PC-3 (cell line): ENCODE data around the gene FCRLB. TPM values are rescaled to one million over a fixed set of nuclear protein-coding genes. Genes with fewer than 3 reads are reported as not detected.

Experiments used
- ATAC-seq: fragments of 200-7000 bp; cut with Tn5 transposase; 2 replicates; pipeline ENCODE4 v1.9.1; 2020; ENCODE audit warnings: mild to moderate bottlenecking, moderate library complexity
- BruUV-seq: library from RNA; stranded (reverse); fragments of 400-500 nt; replicated peaks from 2 replicates; lab custom pipeline; 2021; lab: Mats Ljungman, UMichigan
- CTCF ChIA-PET: fragments of 300-600 bp; sonication (Branson Sonifier 250); formaldehyde crosslinking; loops from one replicate; lab custom pipeline; 2022; ENCODE audit warnings: antibody characterized with exemption; lab: Charles Lee
- POLR2A ChIA-PET: fragments of 300-600 bp; sonication (Branson Sonifier 250); formaldehyde crosslinking; loops from one replicate; lab custom pipeline; 2022; ENCODE audit warnings: antibody characterized with exemption; ENCODE audit not compliant: unreplicated experiment; lab: Charles Lee
- DNase-seq: peaks from one replicate; pipeline ENCODE4 v3.0.0-alpha.2; 2015
- H2AFZ ChIP-seq: fragments of 300-600 bp; sonication (generic); 2 replicates; pipeline ENCODE4 v1.6.0; 2016; ENCODE audit warnings: antibody characterized with exemption, low read length
- H3F3A ChIP-seq: fragments of 300-600 bp; sonication (generic); one replicate; pipeline ENCODE4 v1.6.0; 2017; ENCODE audit warnings: antibody characterized with exemption, low read length, control low read depth, mild to moderate bottlenecking; ENCODE audit not compliant: unreplicated experiment
- H3K27ac ChIP-seq: fragments of 300-600 bp; sonication (generic); 2 replicates; pipeline ENCODE4 v1.5.1; 2016; ENCODE audit warnings: mild to moderate bottlenecking, low read length
- H3K27me3 ChIP-seq: fragments of 300-600 bp; sonication (generic); 2 replicates; pipeline ENCODE4 v1.6.1; 2016; ENCODE audit warnings: low read length, mixed read lengths
- H3K36me3 ChIP-seq: fragments of 300-600 bp; sonication (generic); 2 replicates; pipeline ENCODE4 v1.6.1; 2016; ENCODE audit warnings: low read depth, mixed run types, low read length, mixed read lengths
- H3K4me1 ChIP-seq: fragments of 300-600 bp; sonication (generic); 2 replicates; pipeline ENCODE4 v1.5.1; 2016; ENCODE audit warnings: low read length; ENCODE audit not compliant: insufficient read depth
- H3K4me2 ChIP-seq: fragments of 300-600 bp; sonication (generic); 2 replicates; pipeline ENCODE4 v1.6.0; 2016; ENCODE audit warnings: low read length
- H3K4me3 ChIP-seq: fragments of 300-600 bp; sonication (generic); 2 replicates; pipeline ENCODE4 v1.5.1; 2016; ENCODE audit warnings: mild to moderate bottlenecking, low read length, mixed read lengths
- H3K79me2 ChIP-seq: fragments of 300-600 bp; sonication (generic); 2 replicates; pipeline ENCODE4 v1.6.1; 2017; ENCODE audit warnings: low read length, mixed read lengths
- H3K9ac ChIP-seq: fragments of 300-600 bp; sonication (generic); 2 replicates; pipeline ENCODE4 v1.6.0; 2016; ENCODE audit warnings: mild to moderate bottlenecking, low read length
- H3K9me2 ChIP-seq: fragments of 300-600 bp; sonication (generic); replicated peaks from 2 replicates; pipeline ENCODE4 v1.6.1; 2016; ENCODE audit warnings: mixed run types, low read length, mixed read lengths
- H3K9me3 ChIP-seq: fragments of 300-600 bp; sonication (generic); 2 replicates; pipeline ENCODE4 v1.6.1; 2016; ENCODE audit warnings: low read length, mixed read lengths
- H4K20me1 ChIP-seq: fragments of 300-600 bp; sonication (generic); 2 replicates; pipeline ENCODE4 v1.6.1; 2016; ENCODE audit warnings: low read length, mixed read lengths
- CTCF ChIP-seq: fragments of 300-600 bp; sonication (generic); conservative IDR thresholded peaks from 2 replicates; pipeline ENCODE4 v1.5.1; 2017; ENCODE audit warnings: antibody characterized with exemption, low read depth, mild to moderate bottlenecking, low read length
- EZH2 ChIP-seq: fragments of 300-600 bp; sonication (generic); IDR thresholded peaks from one replicate; pipeline ENCODE4 v1.6.1; 2017; ENCODE audit warnings: antibody characterized with exemption, mild to moderate bottlenecking, low read length; ENCODE audit not compliant: unreplicated experiment
- EZH2phosphoT487 ChIP-seq: fragments of 300-600 bp; sonication (generic); IDR thresholded peaks from 2 replicates; pipeline ENCODE4 v1.6.1; 2018; ENCODE audit warnings: mild to moderate bottlenecking, antibody characterized with exemption, low read length, borderline replicate concordance
- intact Hi-C: fragments of 100-400 bp; cut with micrococcal nuclease; formaldehyde crosslinking; loops from 2 replicates; pipeline ENCODE4 v1.9.0; 2023
- total RNA-seq: library from RNA; depleted of rRNA; stranded (reverse); fragments of >200 nt; gene quantifications from 2 replicates; pipeline ENCODE4 v1.2.3, GENCODE V29; 2014; rRNA removed

FCRLB gene
- total RNA-seq, 1 experiment from 2014 or later: 12.7 TPM

DNA sequence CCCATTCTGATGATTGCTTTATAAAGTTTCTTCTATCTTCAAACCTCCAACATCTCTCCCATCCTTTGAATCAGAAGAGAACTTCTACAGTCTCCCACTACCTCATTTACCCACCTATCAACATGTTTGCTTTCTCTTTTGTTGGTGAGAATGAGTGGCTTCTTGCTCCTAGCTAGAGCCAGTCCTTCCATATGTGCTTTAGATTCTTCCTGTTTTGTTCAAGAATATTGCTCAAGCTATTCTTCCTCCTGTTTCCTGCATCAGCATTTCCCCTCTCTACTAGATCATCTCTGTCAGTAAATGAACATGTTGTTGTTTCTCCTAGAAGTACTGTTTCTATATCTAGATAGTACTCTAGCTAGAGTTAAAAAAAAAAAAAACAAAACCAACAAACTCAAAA, 51.1 kb downstream of the FCRLB start:
- Histone ChIP-seq H3K4me1 (peaks cover 17% of the 10 kb centered on the region), H3K4me3 (no peak overlapping the region), H4K20me1 (0 out of 2 replicates have a peak, but pooled peaks cover 14% of the 10 kb centered on the region), H2AFZ (no peak overlapping the region), H3K4me2 (no peak overlapping the region), H3K79me2 (peaks cover 95% of the 10 kb centered on the region), H3K9me3 (no peaks in the 10 kb centered on the region), H3K9ac (no peak overlapping the region), H3K9me2 (no peaks in the 10 kb centered on the region), H3K27me3 (no peaks in the 10 kb centered on the region), H3K36me3 (no peaks in the 10 kb centered on the region), H3K27ac (no peak overlapping the region), H3F3A (no peaks in the 10 kb centered on the region)
- ATAC-seq (no peak), DNase-seq (no peak)
- no TSS peak for BruUV-seq
- POLR2A ChIA-PET: interaction anchor here (0.6 kb wide), 1 partner anchor 23 kb away, joined by 12 read pairs; the partner anchor contains the start of gene DUSP12
- CTCF ChIA-PET: no interaction called here
- intact Hi-C loops: no loop called here
- TF ChIP-seq EZH2phosphoT487 (no peak), CTCF (no peak)

DNA sequence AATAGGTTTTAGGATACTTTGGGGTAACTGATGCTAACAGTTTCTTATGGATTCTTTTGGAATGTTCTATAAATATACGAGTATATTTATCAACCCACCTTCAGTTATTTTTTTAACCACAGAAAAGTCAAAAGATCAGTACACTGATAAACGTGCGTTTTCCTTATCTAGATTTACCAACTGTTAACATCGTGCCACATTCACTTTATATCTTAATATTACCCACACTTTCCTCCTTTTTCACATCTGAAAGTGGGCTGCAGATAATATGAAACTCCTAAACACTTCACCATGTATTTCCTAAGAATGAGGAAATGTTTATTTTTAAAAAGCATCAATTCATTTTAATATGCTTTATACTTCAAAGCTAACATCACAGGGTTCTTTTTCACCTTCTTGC, 52.4 kb downstream of the FCRLB start:
- H3K9me3 ChIP-seq: no peaks in the 10 kb centered on the region
- 0 out of 2 replicates have a peak, but pooled peaks cover 14% of the 10 kb centered on the region for H4K20me1 ChIP-seq
- no peaks in the 10 kb centered on the region for H3K27me3 ChIP-seq
- peaks cover 7% of the 10 kb centered on the region; the same call in 1 of the 2 replicates for H3K4me1 ChIP-seq
- no peaks in the 10 kb centered on the region for H3K36me3 ChIP-seq
- no peak for DNase-seq
- H3K79me2 ChIP-seq: peaks cover 90% of the 10 kb centered on the region
- no peaks in the 10 kb centered on the region for H3K9me2 ChIP-seq
- no peak overlapping the region for H3K9ac ChIP-seq
- ChIA-PET POLR2A (no interaction called here), CTCF (no interaction called here)
- no peak for ATAC-seq
- no peak overlapping the region for H2AFZ ChIP-seq
- TF ChIP-seq CTCF (no peak), EZH2phosphoT487 (no peak), EZH2 (no peak)
- no peak overlapping the region for H3K4me3 ChIP-seq
- no peak overlapping the region for H3K27ac ChIP-seq
- no TSS peak for BruUV-seq
- intact Hi-C loops: no loop called here
- H3F3A ChIP-seq: no peaks in the 10 kb centered on the region
- no peak overlapping the region for H3K4me2 ChIP-seq

DNA sequence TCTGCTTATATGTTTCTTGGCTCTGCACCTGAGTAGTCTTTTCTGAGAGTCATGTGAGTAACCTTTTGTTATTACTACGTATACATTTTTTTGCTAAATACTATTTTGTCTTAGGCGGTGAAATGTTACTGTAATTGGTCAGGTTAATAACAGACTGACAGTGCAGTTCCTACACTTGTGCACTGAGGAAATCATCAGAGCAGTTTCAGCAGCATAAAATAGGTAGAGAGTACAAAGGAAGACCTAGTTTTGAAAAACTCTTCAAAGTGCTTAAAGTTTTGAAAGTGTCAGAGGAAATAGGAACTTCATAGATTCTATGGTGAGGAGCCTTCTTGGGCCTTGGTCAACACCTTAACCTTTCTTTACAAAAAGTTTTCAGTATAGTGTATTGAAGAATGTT, 55.9 kb downstream of the FCRLB start:
- 0 out of 2 replicates have a peak, but pooled peaks cover 14% of the 10 kb centered on the region for H4K20me1 ChIP-seq
- TF ChIP-seq EZH2 (no peak), EZH2phosphoT487 (no peak), CTCF (no peak)
- no peak overlapping the region for H3K27ac ChIP-seq
- peaks cover 60% of the 10 kb centered on the region for H3K79me2 ChIP-seq
- DNase-seq: no peak
- no peak overlapping the region for H2AFZ ChIP-seq
- peaks cover 4% of the 10 kb centered on the region for H3K36me3 ChIP-seq
- no peak for ATAC-seq
- ChIA-PET CTCF (no interaction called here), POLR2A (no interaction called here)
- no TSS peak for BruUV-seq
- H3K9me3 ChIP-seq: no peaks in the 10 kb centered on the region
- 0 out of 2 replicates have a peak, but pooled peaks cover 6% of the 10 kb centered on the region for H3K4me1 ChIP-seq
- no peak overlapping the region for H3K4me3 ChIP-seq
- H3K9me2 ChIP-seq: no peaks in the 10 kb centered on the region
- intact Hi-C loops: no loop called here
- H3K9ac ChIP-seq: no peak overlapping the region
- no peak overlapping the region for H3K4me2 ChIP-seq
- no peaks in the 10 kb centered on the region for H3K27me3 ChIP-seq
- H3F3A ChIP-seq: no peaks in the 10 kb centered on the region

Other genes starting within 250 kb of the FCRLB start
- gene FCGR2A, start 216.1 kb upstream of the FCRLB start, total RNA-seq: 0.73 and 0.98 TPM in 2 replicates
- 3.8 and 4.3 TPM in 2 replicates for gene HSPA6, start 197.0 kb upstream of the FCRLB start, total RNA-seq
- gene FCGR3A, start 171.7 kb upstream of the FCRLB start, total RNA-seq: not detected in 2 replicates
- not detected in 2 replicates for gene FCGR3B, start 90.4 kb upstream of the FCRLB start, total RNA-seq
- gene FCGR2B, start 58.4 kb upstream of the FCRLB start, total RNA-seq: not detected in 2 replicates
- not detected in 2 replicates for gene FCRLA, start 14.3 kb upstream of the FCRLB start, total RNA-seq
- gene DUSP12, start 28.2 kb downstream of the FCRLB start, total RNA-seq: 82.2 and 97.6 TPM in 2 replicates
- 19.2 and 19.7 TPM in 2 replicates for gene ATF6, start 44.8 kb downstream of the FCRLB start, total RNA-seq